Measurements from ENCODE around the gene CCBE1.

DNA sequence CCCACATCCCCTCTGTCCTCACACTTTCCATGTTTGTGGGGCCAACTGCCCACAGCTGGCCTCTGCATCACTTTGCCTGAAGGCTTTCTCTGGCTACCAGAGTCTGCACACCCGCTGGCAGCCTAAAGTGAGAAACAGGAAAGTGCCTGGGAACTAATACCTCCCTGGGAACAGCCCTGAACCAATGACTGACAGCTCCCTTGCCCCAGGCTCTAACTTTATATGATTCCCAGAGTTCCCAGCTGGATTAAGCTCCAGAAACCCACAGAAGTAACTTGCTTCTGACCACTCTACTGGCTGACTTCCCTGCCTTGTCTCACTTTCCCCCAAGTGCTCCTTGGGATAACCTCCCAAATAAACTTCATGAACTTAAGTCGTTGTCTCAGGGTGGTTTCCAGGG lies 178.5 kb downstream of the CCBE1 start:
- no peak for TF ChIP-seq CTCF (IDR thresholded peaks at IDR 0.05)
- no peak for TF ChIP-seq POLR2A (IDR thresholded peaks at IDR 0.05)
